GM12878 (cell line): ENCODE measurements around the gene NAALADL1.

Experiments used
- CTCF ChIP-seq, 3 experiments: IDR thresholded peaks in 2 of 3; conservative IDR thresholded peaks in 1 of 3; 2 replicates each; pipeline ENCODE4 v1.5.1; 2011; ENCODE audit warnings: low read depth in 3 of 3, low read length in 3 of 3, mild to moderate bottlenecking in 3 of 3, control low read depth in 2 of 3, moderate library complexity in 2 of 3, inconsistent platforms in 1 of 3, mixed read lengths in 1 of 3; ENCODE audit not compliant: control insufficient read depth in 2 of 3, insufficient read depth in 1 of 3; ENCODE audit errors: extremely low read depth in 1 of 3
- ELK1 ChIP-seq: IDR thresholded peaks from 2 replicates; pipeline ENCODE4 v1.6.1; 2012; ENCODE audit warnings: low read depth, low read length, improper control_type of control experiment
- EP300 ChIP-seq, 2 experiments: fragments of 150-350 bp in 1 of 2; IDR thresholded peaks; 2 replicates each; pipeline ENCODE4 v1.6.1; 2011 to 2012; ENCODE audit warnings: low read depth in 2 of 2, low read length in 2 of 2, borderline replicate concordance in 1 of 2, improper control_type of control experiment in 1 of 2, inconsistent platforms in 1 of 2; ENCODE audit not compliant: control insufficient read depth in 1 of 2
- ETV6 ChIP-seq, 2 experiments: fragments of 450-650 bp in 1 of 2; IDR thresholded peaks in 1 of 2; conservative IDR thresholded peaks in 1 of 2; 2 replicates each; pipeline ENCODE4 v1.6.1; 2014; ENCODE audit warnings: antibody characterized with exemption in 1 of 2, borderline replicate concordance in 1 of 2, low read depth in 1 of 2, mild to moderate bottlenecking in 1 of 2, moderate library complexity in 1 of 2
- HCFC1 ChIP-seq: fragments of 150-350 bp; IDR thresholded peaks from 2 replicates; pipeline ENCODE4 v1.6.1; 2014; ENCODE audit warnings: low read length
- IKZF1 ChIP-seq: fragments of 450-650 bp; conservative IDR thresholded peaks from 2 replicates; pipeline ENCODE4 v1.6.1; 2017; ENCODE audit warnings: antibody characterized with exemption, mild to moderate bottlenecking
- NR2C2 ChIP-seq: IDR thresholded peaks from 2 replicates; pipeline ENCODE4 v1.6.1; 2011; ENCODE audit warnings: borderline replicate concordance, low read depth; ENCODE audit not compliant: control insufficient read depth, insufficient read length
- ZBTB40 ChIP-seq: fragments of 450-650 bp; IDR thresholded peaks from 2 replicates; pipeline ENCODE4 v1.6.1; 2016; ENCODE audit warnings: mild to moderate bottlenecking, moderate library complexity, borderline replicate concordance
- ZNF217 ChIP-seq: fragments of 450-650 bp; IDR thresholded peaks from 2 replicates; pipeline ENCODE4 v1.6.1; 2017; ENCODE audit warnings: antibody characterized with exemption, mild to moderate bottlenecking
- ZNF274 ChIP-seq: IDR thresholded peaks from one replicate; pipeline ENCODE4 v1.8.0; 2011; ENCODE audit not compliant: insufficient read length, insufficient read depth

- TF ChIP-seq ZNF274 (no peak), ELK1 (no peak), NR2C2 (no peak), IKZF1 (no peak), HCFC1 (no peak), ZNF217 (no peak), CTCF (IDR thresholded peaks at IDR 0.05 in 2 of 3, conservative IDR thresholded peaks at IDR 0.05 in 1 of 3; ENCODE audit: control insufficient read depth in 2 of 3, extremely low read depth in 1 of 3, insufficient read depth in 1 of 3, low read depth in 3 of 3, low read length in 3 of 3) (no peak), ETV6 (conservative IDR thresholded peaks at IDR 0.05 in 1 of 2, IDR thresholded peaks at IDR 0.05 in 1 of 2; ENCODE audit: borderline replicate concordance in 1 of 2, low read depth in 1 of 2) (no peak), ZBTB40 (no peak), EP300 (IDR thresholded peaks at IDR 0.05; ENCODE audit: borderline replicate concordance in 1 of 2, control insufficient read depth in 1 of 2, low read depth in 2 of 2, low read length in 2 of 2) (no peak)
Measured at GRCh38 chr11:65090628-65091027, 32.3 kb upstream of the NAALADL1 start.
